Sigmoid colon (tissue), 4 donors: ENCODE data around the gene ALS2CL.

Experiments
- POLR2A ChIP-seq, 2 donors: fragments of 450-650 bp; IDR thresholded peaks; one replicate each; pipeline ENCODE4 v1.6.1; 2016; ENCODE audit warnings: antibody characterized with exemption in 2 of 2, mild to moderate bottlenecking in 2 of 2, moderate library complexity in 2 of 2
- POLR2AphosphoS5 ChIP-seq, 4 donors: sonication (generic); formaldehyde crosslinking; IDR thresholded peaks; one replicate each; pipeline ENCODE4 v1.6.1; 2017; ENCODE audit warnings: antibody characterized with exemption in 4 of 4
- TF ChIP-seq, protein P1 (sequence below), 4 experiments: fragments of 450-650 bp in 3 of 4; fragments of 200-600 bp in 1 of 4; IDR thresholded peaks; one replicate each; pipeline ENCODE4 v1.5.1; 2016 to 2019; ENCODE audit warnings: antibody characterized with exemption in 4 of 4, mild to moderate bottlenecking in 3 of 4, moderate library complexity in 2 of 4

DNA sequence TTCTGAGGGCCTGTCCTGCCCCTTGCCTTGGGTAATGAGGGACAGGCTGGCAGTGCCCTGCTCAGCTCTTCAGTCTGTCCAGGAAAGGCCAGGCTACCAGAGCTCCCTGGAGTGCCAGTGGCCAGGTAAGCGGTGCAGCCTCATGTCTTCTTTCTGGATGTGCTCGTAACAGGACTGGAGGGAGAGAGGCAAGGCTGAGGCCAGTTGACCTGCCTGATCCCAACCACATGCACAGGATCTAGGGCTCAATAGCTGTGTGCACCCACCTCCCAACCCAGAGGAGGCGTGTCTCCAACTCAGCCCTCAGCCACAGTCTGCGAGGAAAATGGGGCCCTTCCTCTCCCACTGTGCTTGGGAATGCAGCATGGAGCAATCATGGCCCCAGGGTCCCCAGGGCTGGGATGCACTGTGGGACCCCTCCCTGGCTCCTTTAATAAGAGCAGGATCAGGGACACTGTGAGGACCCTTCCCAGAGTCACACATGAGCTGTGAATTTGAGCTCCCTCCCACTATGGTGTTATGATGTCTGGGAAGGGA is 22.5 kb downstream of the ALS2CL start:
- TF ChIP-seq, protein P1, sequence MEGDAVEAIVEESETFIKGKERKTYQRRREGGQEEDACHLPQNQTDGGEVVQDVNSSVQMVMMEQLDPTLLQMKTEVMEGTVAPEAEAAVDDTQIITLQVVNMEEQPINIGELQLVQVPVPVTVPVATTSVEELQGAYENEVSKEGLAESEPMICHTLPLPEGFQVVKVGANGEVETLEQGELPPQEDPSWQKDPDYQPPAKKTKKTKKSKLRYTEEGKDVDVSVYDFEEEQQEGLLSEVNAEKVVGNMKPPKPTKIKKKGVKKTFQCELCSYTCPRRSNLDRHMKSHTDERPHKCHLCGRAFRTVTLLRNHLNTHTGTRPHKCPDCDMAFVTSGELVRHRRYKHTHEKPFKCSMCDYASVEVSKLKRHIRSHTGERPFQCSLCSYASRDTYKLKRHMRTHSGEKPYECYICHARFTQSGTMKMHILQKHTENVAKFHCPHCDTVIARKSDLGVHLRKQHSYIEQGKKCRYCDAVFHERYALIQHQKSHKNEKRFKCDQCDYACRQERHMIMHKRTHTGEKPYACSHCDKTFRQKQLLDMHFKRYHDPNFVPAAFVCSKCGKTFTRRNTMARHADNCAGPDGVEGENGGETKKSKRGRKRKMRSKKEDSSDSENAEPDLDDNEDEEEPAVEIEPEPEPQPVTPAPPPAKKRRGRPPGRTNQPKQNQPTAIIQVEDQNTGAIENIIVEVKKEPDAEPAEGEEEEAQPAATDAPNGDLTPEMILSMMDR (IDR thresholded peaks at IDR 0.05): no peak
- no peak for TF ChIP-seq POLR2AphosphoS5 (IDR thresholded peaks at IDR 0.05)
- no peak for TF ChIP-seq POLR2A (IDR thresholded peaks at IDR 0.05)
